Muscle of leg (tissue), 11 donors: ENCODE results near the gene SLC25A41. TPM values are rescaled to one million over a fixed set of nuclear protein-coding genes. Genes with fewer than 3 reads are reported as not detected.
"Not testable (repeated sequence)": the region's sequence is repeated elsewhere in the genome, so short reads cannot be mapped to it uniquely, and the experiment has no call there.

Source experiments
- DNase-seq: peaks from one replicate; pipeline ENCODE4 v3.0.0; 2013
- H3K27ac ChIP-seq: one replicate; pipeline ENCODE4 v1.5.1; 2013; ENCODE audit warnings: mild to moderate bottlenecking, low read length, control low read depth
- H3K27me3 ChIP-seq: one replicate; pipeline ENCODE4 v1.6.1; 2013; ENCODE audit warnings: low read length; ENCODE audit not compliant: control insufficient read depth, insufficient read depth
- H3K36me3 ChIP-seq: one replicate; pipeline ENCODE4 v1.6.1; 2013; ENCODE audit warnings: low read length; ENCODE audit not compliant: control insufficient read depth, insufficient read depth
- H3K4me1 ChIP-seq: one replicate; pipeline ENCODE4 v1.6.1; 2013; ENCODE audit warnings: low read length; ENCODE audit not compliant: control insufficient read depth, insufficient read depth
- H3K4me3 ChIP-seq: one replicate; pipeline ENCODE4 v1.5.1; 2013; ENCODE audit warnings: low read length, control low read depth
- H3K9me3 ChIP-seq: replicated peaks from 2 replicates; pipeline ENCODE4 v1.6.1; 2013; ENCODE audit warnings: low read depth, low read length; ENCODE audit not compliant: control insufficient read depth
- WGBS: methylation state at CpG from one replicate; pipeline ENCODE4 v1.1.5; 2013; ENCODE audit warnings: missing lambda C conversion rate; ENCODE audit not compliant: insufficient coverage; 5-methylcytosine and 5-hydroxymethylcytosine counted together
- polyA plus RNA-seq, 8 donors: library from polyadenylated mRNA; unstranded; fragments of 120-200 nt; gene quantifications; one replicate each; pipeline versions ENCODE4 v1.2.1 to v1.2.3, GENCODE V29; 2013; ENCODE audit warnings: inconsistent platforms in 1 of 8, low replicate concordance in 1 of 8; ENCODE audit not compliant: insufficient read length in 8 of 8, insufficient read depth in 1 of 8
- total RNA-seq: library from RNA; stranded (reverse); fragments of 120-200 nt; gene quantifications from one replicate; pipeline ENCODE4 v1.2.4, GENCODE V29; 2013

SLC25A41 gene
- total and polyA plus RNA-seq, 9 donors: 0.19 to 0.71 (median 0.48) TPM

DNA sequence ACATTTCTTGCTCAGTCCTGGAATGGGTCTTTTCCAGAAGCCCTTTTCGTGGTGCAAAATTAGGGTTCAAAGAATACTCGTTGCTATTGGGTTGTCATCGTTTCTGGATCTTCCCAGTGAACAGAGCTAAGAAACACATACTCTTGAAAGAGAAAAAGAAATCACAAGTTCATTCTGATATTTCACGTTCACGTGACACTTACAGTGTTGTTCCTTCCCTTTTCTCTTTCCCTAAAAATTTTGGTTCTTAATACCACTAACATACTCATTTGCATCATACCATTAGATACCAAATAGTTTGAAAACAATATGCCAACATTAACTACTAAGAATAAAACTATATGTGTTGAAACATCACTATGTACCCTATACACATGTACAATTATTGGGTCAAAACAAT, 27.2 kb downstream of the SLC25A41 start:
- Histone ChIP-seq H3K4me3 (no peak overlapping the region), H3K27ac (no peak overlapping the region), H3K27me3 (no peaks in the 10 kb centered on the region), H3K36me3 (no peaks in the 10 kb centered on the region), H3K4me1 (peaks cover 9% of the 10 kb centered on the region), H3K9me3 (no peaks in the 10 kb centered on the region)
- no CpG with 5 or more reads among the region's 5 CpGs for WGBS
- no peak for DNase-seq

DNA sequence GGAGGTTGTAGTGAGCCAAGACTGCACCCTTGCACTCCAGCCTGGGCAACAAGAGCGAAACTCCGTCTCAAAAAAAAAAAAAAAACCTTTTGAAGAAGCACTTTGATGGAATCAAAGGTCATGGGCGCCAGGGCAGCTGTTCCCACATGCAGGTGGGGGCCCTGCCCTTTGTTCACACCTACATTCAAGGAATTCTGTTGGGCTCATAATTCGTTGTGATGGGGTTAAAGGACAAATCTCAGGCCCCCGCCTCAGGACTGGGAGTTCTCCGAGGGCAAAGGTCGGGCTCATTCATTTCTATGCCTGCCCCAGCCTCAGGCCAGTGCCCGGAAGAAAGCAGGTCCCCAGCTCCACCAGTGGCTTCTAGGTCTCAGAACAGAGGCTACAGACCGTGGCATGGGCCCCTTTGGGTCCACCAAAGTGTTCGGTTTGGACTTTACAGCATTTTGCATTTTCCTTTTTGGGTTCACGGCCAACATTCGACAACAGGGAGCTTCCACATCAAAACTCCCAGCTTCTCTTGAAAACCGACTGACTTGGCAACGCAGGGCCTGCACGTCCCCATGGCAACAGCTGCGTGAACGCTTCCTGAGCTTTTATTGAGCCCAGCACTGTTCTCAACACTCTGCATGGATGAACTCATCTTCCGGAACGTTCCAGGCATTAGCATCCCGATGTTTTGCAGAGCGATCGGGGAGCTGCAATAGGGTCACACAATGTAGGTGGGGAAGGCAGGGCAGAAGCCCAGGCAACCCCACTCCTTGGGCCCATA, 30.5 kb downstream of the SLC25A41 start:
- H3K27ac ChIP-seq: peak overlapping the region; percentile 29
- peak; percentile 93 for DNase-seq
- 23% methylated on average over 18 of the region's 22 CpGs for WGBS
- H3K27me3 ChIP-seq: no peaks in the 10 kb centered on the region
- no peaks in the 10 kb centered on the region for H3K9me3 ChIP-seq
- H3K4me3 ChIP-seq: no peak overlapping the region
- H3K4me1 ChIP-seq: peaks cover 9% of the 10 kb centered on the region
- no peaks in the 10 kb centered on the region for H3K36me3 ChIP-seq

DNA sequence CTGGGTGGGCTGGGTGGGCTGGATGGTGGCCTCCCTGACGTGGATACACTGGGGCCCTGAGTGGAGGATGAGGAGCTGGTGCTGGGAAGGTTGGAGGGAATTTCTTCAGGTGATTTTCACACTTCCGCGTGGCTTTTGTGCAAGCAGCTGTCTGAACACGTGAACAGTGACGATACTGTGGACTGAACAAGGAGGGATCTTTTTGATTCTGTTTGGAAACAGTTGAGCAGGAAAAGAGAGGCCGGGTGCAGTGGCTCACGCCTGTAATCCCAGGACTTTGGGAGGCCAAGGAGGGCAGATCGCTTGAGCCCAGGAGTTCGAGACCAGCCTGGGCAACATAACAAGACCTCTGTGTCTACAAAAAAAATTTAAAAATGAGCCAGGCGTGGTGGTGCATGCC, 31.5 kb downstream of the SLC25A41 start:
- DNase-seq: no peak
- Histone ChIP-seq H3K27ac (no peak overlapping the region), H3K4me1 (peaks cover 9% of the 10 kb centered on the region), H3K9me3 (no peaks in the 10 kb centered on the region), H3K4me3 (no peak overlapping the region), H3K36me3 (no peaks in the 10 kb centered on the region), H3K27me3 (no peaks in the 10 kb centered on the region)
- WGBS: 79% methylated on average over 10 of the region's 10 CpGs

DNA sequence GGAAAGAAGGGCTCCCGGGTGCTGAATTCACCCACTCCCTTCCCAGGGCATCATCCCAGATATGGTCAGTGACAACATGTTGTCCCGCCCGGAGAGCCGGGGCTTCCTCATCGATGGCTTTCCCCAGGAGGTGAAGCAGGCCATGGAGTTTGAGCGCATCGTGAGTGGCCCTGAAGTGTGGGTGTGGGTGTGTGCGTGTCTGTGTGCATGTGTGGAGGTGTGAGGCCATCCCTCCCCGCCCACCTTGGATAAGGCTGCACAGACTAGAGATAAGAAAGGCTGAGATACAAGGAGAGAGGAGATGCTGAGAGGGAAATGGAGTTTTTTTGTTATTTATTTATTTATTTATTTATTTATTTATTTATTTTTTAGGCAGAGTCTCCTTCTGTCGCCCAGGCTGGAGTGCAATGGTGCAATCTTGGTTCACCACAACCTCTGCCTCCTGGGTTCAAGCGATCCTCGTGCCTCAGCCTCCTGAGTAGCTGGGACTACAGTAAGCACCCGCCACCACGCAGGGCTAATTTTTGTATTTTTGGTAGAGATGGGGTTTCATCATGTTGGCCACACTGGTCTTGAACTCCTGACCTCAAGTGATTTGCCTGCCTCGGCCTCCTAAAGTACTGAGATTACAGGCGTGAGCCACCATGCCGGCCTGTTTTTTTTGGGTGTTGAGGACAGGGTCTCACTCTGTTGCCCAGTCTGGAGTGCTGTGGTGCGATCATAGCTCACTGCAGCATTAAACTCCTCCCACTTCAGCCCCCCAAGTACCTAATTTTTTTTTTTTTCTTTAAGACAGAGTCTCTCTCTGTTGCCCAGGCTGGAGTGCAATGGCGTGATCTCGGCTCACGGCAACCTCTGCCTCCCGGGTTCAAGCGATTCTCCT, 33.3 kb downstream of the SLC25A41 start:
- not testable (repeated sequence) for H3K27me3 ChIP-seq, H3K27ac ChIP-seq, H3K36me3 ChIP-seq, H3K9me3 ChIP-seq, DNase-seq, H3K4me1 ChIP-seq, H3K4me3 ChIP-seq
- 86% methylated on average over 7 of the region's 23 CpGs for WGBS

DNA sequence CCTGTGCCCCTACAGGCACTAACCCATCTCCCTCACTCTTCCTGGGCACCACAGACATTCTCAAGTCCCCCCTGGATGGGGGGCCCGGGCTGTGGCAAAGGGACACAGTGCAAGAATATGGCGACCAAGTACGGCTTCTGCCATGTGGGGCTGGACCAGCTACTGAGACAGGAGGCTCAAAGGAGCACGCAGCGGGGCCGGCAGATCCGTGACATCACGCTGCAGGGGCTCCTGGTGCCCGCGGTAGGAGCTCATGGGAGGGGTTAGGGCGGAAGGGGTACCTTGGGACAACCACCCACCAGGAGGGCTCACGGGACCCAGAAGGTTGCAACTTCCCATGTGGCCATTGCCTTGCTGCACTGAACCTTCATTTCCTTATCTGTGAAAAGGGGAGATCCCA, 37.3 kb downstream of the SLC25A41 start:
- 95% methylated on average over 11 of the region's 12 CpGs for WGBS
- H3K9me3 ChIP-seq: no peaks in the 10 kb centered on the region
- H3K27me3 ChIP-seq: no peaks in the 10 kb centered on the region
- H3K4me1 ChIP-seq: peaks cover 12% of the 10 kb centered on the region
- H3K36me3 ChIP-seq: peaks cover 4% of the 10 kb centered on the region
- no peak overlapping the region for H3K27ac ChIP-seq
- no peak overlapping the region for H3K4me3 ChIP-seq
- DNase-seq: no peak

DNA sequence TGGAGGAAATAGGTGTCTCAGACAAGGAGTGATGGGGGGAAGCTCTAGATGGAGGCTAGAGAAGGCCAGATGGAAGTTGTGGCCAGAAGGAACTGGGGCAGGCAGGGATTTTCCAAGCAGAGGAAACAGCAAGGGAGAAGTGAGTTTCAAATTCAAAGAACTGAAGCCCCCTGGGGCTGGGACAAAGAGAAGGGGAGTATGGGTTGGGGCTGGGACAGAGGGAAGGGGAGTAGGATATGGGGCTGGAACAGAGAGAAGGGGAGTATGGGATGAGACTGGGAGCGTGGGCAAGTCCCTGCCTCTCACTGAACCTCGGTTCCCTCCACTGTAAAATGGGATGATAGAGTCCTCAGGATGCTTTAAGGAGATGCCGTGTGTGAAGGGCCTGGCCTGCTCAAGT, 38.7 kb downstream of the SLC25A41 start:
- H3K4me1 ChIP-seq: peaks cover 12% of the 10 kb centered on the region
- 100% methylated on average over 2 of the region's 3 CpGs for WGBS

DNA sequence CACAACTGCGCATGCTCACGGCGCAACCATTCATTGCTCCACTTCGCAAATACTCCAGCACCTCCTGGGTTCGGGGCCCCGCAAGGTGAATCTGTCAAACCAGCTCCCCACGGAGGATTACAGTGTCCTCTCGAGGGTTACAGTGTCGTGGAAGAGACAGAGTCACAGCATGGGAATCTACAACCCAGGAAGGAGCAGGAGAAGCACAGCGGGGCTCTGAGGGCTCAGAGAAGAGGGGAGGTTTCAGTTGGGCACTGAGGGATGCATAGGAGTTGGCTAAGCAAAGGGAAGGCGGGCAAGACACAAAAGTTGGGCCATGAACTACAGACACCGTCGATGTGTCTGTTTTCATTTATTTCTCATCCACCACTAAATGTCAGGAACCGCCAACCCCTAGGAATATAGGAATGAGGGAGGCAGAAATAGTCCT, 39.6 kb downstream of the SLC25A41 start:
- H3K4me1 ChIP-seq: peaks cover 12% of the 10 kb centered on the region
- no peak for DNase-seq
- H3K36me3 ChIP-seq: peaks cover 22% of the 10 kb centered on the region
- WGBS: 8% methylated on average over 8 of the region's 14 CpGs
- no peaks in the 10 kb centered on the region for H3K27me3 ChIP-seq
- peak overlapping the region; percentile 94 for H3K27ac ChIP-seq
- H3K9me3 ChIP-seq: no peaks in the 10 kb centered on the region
- peak overlapping the region; percentile 82 for H3K4me3 ChIP-seq

More for the DNA sequence above, 38.7 kb downstream of the SLC25A41 start:
- Histone ChIP-seq H3K9me3 (no peaks in the 10 kb centered on the region), H3K27me3 (no peaks in the 10 kb centered on the region), H3K27ac (no peak overlapping the region), H3K4me3 (no peak overlapping the region), H3K36me3 (peaks cover 14% of the 10 kb centered on the region)
- DNase-seq: no peak

DNA sequence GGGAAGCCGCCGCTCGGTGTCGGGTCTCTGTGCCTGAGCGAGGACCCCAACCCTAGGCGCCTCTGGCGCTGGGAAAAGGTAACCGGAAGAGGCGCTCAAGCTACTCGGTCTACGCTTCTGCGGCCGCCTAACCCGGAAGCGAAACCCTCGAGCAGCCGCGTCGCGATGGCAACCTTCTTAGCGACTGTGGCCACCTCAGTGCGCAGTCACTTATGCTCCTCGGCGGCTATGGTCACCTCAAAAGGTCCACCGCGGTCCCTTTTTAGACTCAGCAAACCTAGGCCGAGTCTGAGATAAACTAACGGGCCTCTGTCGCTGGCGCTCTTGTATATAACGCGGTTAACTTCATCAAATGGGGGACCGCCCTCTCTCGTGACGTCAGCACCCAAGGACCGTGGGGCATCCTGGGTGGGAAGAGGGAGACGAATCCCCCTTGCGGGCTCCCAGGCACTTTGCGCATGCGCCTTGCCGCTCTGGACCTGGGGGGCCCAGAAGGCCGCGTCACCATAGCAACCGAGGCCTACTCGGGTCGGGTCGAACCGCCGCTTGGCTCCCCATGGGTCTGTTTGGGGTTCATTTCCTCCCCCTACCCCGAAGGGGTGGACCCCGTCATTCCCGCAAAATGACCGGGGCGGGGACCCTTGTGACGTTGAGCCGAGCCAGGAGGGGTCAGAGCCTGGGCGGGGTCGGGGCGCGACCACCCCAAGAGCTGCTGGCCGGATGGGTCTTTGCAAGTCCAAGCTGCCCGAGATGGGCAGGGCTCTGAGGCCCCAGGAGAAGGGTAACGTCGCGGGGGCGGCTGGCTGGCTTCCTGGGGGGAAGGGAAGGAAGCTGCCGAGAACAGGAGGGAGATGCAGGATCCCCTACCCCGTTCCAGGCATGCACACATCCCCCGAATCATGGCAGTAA, 40.2 kb downstream of the SLC25A41 start, which contains the start of gene GTF2F1:
TSS of gene GTF2F1 (minus strand) at position 91 of the 909 bp plus-strand sequence. CDS start 169 bp downstream, outside the sequence.
- H3K27ac ChIP-seq: peak within 1 kb of the TSS; percentile 94
- DNase-seq: peak; percentile 99
- H3K9me3 ChIP-seq: no peaks in the 10 kb centered on the region
- peaks cover 12% of the 10 kb centered on the region for H3K4me1 ChIP-seq
- no peaks in the 10 kb centered on the region for H3K27me3 ChIP-seq
- under 1% methylated on average over 58 of the region's 69 CpGs for WGBS
- H3K36me3 ChIP-seq: peaks cover 29% of the 10 kb centered on the region
- H3K4me3 ChIP-seq: peak within 1 kb of the TSS; percentile 82

DNA sequence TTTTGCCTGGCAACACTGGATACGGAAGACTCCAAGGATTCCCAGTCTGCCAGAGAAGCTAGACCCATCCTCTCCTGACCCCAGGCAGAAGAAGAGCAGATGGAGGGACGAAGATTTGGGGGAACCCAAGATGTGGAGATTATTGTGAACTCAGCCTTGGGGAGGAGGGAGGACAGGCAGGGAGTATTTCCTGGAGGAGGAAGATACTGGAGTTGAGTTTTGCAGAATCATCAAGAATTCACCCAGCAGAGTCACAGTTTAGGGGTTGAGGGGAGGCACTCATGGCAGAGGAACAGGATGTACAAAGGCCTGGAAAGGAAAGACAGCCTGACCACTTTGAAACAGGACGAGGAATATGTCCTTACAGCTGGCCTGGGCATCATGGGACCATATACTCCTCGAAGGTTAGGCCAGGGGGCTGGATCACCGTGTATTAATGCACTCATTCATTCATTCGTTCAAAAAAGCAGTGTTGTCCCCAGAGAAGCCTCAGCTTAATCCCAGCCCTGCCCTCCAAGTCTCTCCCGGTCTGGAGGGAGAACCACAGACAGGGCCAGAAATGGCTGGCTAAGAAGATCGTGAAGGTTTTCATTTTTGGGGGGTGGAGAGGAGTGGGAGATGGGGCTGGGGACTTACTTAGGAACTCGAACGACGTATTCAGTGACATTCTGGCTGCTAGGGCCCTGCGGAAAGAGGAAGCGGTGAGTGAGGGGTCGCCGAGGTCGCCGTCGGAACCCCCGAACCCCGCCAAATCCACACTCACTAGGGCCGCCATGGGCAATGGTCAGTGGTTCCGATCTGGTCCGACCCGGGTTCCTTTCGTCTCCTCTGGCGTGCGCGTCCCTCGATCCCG, 41.1 kb downstream of the SLC25A41 start:
- 6% methylated on average over 17 of the region's 30 CpGs for WGBS
- Histone ChIP-seq H3K27ac (peak overlapping the region; percentile 94), H3K4me1 (peaks cover 12% of the 10 kb centered on the region), H3K27me3 (no peaks in the 10 kb centered on the region), H3K4me3 (peak overlapping the region; percentile 82), H3K9me3 (no peaks in the 10 kb centered on the region), H3K36me3 (peaks cover 36% of the 10 kb centered on the region)
- DNase-seq: peak; percentile 26
